Fibroblast of pulmonary artery (primary cell): Measurements from ENCODE around the gene CCL18.
A peak's percentile ranks its signal among the peaks of the same experiment; 100 is the strongest.
"Not testable (repeated sequence)": the region's sequence is repeated elsewhere in the genome, so short reads cannot be mapped to it uniquely, and the experiment has no call there.

ENCODE experiments used
- DNase-seq: peaks from one replicate; pipeline ENCODE4 v3.0.0-alpha.2; 2010; ENCODE audit warnings: low read depth
- H3K4me3 ChIP-seq: replicated peaks from 2 replicates; pipeline ENCODE4 v1.5.1; 2011; ENCODE audit warnings: low read depth, mild to moderate bottlenecking, control low read depth, low read length, moderate library complexity
- TF ChIP-seq, protein P1 (sequence below): IDR thresholded peaks from 2 replicates; pipeline ENCODE4 v1.5.1; 2011; ENCODE audit warnings: mild to moderate bottlenecking, control low read depth, low read length, inconsistent platforms; ENCODE audit errors: missing control alignments

The CCL18 gene

DNA sequence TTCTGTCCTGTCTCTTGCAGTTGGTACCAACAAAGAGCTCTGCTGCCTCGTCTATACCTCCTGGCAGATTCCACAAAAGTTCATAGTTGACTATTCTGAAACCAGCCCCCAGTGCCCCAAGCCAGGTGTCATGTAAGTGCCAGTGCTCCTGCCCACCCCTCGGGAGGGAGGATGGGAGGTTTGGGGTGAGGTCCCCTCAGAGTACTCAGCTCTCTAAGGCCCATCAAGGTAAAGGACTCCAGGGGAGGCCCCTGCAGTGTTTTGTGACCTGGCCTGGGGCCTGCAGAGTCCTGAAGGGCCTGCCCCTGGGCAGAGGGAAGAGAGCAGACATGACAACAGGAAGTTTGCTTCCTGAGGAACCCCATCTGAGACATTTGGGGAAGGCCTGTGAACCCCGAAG lies 6.4 kb downstream of the CCL18 start:
- TF ChIP-seq, protein P1, sequence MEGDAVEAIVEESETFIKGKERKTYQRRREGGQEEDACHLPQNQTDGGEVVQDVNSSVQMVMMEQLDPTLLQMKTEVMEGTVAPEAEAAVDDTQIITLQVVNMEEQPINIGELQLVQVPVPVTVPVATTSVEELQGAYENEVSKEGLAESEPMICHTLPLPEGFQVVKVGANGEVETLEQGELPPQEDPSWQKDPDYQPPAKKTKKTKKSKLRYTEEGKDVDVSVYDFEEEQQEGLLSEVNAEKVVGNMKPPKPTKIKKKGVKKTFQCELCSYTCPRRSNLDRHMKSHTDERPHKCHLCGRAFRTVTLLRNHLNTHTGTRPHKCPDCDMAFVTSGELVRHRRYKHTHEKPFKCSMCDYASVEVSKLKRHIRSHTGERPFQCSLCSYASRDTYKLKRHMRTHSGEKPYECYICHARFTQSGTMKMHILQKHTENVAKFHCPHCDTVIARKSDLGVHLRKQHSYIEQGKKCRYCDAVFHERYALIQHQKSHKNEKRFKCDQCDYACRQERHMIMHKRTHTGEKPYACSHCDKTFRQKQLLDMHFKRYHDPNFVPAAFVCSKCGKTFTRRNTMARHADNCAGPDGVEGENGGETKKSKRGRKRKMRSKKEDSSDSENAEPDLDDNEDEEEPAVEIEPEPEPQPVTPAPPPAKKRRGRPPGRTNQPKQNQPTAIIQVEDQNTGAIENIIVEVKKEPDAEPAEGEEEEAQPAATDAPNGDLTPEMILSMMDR: no peak
- no peak overlapping the region for H3K4me3 ChIP-seq
- DNase-seq: no peak

DNA sequence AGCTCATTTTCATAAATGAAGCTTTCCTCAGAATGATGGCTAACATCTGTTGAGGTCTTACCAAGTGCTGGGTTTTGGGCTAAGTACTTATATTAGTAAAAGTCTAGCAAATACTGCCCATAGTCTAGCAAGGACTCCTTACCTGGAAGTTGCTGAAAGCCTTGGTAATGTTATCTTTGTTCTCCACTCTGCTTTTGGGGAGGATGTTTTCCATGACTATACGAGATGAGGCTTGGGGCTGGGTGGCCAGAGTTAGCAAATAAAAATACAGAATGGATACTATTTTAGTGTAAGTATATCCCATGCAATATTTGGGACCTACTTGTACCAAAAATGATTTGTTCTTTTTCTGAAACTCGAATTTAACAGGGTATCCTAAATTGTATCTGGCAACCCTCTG lies 7.7 kb downstream of the CCL18 start:
- no peak overlapping the region for H3K4me3 ChIP-seq
- TF ChIP-seq, protein P1: no peak
- no peak for DNase-seq

DNA sequence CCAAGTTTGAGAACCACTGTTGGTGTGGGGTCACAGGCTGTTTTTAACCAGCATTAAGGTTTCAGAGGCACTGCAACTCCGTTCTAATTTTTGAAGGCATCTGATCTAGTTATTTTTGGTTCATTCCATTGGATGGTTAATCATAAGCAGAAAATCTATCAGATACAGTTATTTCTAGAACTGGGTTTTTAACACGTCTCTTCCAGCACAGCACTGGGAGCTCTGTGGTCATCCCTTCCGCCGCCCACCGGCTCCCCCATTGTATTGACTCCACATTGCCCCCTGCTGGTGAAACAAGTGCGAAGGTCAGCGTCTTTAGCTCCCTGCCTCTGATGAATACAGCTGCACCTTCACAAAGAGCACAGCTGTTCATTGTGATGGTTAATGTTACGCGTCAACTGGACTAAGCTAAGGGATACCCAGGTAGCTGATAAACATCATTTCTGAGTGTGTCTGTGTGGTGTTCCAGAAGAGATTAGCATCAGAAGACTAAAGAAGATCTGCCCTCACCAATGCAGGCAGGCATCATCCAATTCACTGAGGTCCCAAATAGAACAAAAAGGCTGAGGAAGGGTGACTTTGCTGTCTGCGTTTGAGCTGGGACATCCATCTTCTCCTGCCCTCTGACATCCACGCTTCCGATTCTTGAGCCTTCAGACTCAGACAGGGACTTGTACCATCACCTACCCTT lies 8.5 kb downstream of the CCL18 start:
- TF ChIP-seq, protein P1: peak; percentile 61
- no peak overlapping the region for H3K4me3 ChIP-seq
- DNase-seq: peak; percentile 36

DNA sequence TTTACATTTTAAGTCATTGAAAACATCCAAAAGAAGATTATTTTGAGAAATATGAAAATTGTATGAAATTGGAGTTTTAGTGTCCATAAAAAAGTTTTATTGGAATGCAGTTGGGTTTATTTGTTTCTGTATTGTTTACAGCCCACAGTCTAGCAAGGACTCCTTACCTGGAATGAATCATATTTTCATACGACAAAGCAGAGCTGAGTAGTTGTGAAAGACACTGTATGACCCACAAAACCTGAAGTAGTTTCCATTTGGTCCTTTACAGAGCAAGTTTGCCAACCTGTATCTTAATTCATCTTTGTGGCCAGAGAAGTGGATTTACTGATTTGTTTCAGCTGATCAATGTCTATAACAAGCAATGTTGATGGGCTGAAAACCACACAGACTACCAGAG lies 10.3 kb downstream of the CCL18 start:
- H3K4me3 ChIP-seq: no peak overlapping the region
- TF ChIP-seq, protein P1: no peak
- DNase-seq: no peak

DNA sequence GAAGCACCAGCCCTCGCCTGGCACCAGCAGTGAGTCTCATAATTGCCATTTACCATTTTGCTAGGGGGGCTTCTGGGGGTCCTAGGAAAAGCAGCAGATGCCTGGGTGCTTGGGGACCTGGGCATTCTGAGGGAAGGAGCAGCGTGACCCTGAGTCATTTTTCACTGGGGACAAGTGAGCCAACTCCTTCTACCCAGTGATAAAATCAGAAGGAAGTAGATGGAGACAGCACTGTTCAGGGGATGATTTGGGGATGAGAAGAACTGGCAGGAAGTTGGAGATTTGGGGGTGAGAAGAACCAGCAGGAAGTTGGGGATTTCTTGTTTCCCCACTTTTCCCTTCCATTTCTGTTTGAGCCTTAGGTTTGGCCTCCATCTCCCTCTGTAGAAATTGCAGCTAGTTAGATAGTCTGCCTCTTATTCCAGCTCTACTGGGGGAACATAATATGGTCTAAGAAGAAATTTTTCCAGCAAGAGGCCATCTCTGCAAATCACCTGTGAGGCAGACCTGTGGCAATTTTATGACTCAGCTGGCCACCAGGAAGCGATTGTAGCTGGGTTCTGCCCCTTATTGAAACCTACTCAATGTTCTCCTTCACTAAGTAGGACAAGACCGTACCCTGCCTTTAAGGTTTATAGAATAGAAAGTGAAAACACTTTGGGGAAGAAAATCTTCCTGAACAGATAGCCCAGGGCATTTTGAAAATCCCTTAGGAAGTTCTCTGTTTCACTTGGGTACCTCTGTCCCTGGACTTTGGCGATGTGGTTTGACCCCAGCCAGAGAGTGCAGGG lies 17.8 kb downstream of the CCL18 start:
- H3K4me3 ChIP-seq, DNase-seq: not testable (repeated sequence)

DNA sequence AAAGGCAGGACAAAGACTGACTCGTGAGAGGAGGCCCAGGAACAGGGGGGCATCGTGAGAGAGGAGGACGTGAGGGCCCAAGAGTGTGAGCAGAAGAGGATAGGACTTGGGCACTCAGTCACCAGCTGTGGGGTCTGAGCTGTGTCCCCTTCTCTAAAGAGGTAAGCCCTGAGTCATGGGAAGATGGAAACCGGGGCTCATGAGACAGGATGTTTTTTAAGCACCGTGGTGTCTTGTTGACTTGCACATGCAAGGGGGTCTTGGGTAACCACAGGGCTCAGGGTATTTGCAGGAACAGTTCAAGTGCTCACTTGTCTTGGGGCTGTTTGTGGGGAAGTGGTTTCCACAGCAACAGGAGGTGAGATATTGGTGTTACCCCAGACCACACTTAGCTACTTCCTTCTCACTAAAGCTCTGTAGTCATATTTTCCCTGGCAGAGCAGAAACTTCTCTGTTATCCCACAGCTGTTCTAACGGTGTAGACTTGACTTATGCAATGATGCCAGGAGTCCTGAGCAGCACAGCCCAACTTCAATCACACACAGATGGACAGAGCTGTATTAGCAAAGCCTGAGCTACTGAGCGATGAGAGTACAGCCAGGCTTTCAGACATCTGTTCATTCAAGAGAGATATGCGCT lies 18.5 kb downstream of the CCL18 start:
- not testable (repeated sequence) for DNase-seq, H3K4me3 ChIP-seq

DNA sequence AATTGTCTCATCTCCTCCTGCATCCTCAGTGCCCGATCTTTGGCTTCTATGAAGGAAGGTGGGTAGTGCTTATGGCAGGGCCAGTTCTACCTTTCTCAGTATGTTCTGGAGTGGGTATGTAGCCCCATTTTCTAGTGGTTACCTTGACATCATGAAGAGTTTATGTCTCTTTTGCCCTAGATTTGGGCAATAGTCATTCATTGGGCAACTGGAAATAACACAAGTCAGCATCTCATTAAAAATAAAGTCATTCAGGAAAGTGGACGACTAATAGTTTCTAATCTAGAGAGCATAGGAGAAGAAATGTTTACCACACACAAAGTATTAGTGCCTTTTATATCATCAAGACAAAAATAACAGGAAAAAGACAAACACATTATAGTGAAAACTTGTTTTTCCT lies 19.6 kb downstream of the CCL18 start:
- DNase-seq, H3K4me3 ChIP-seq: not testable (repeated sequence)

DNA sequence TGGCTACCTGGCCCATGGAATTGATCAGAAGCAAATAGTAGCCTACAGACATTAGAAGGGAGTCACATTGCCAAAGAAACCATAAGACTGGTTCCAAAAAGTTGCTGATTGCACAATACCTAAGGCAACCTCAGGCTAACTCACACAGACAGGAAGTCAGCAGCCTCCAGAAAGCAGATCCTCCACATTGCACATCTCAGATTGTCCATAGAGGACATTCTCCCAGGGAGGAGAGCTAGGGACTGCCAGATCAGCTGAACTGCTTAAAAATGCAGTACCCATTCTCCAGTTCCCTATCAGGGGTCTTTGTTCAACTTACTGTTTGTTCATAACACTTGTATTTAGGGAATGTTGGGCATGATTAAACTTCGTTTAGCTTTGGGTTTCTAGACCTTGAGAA lies 21.7 kb downstream of the CCL18 start:
- peak; percentile 53 for DNase-seq
- TF ChIP-seq, protein P1: no peak
- no peak overlapping the region for H3K4me3 ChIP-seq
